GM21360 (cell line): ENCODE results near the gene ATF1.
"Not testable (repeated sequence)": the region's sequence is repeated elsewhere in the genome, so short reads cannot be mapped to it uniquely, and the experiment has no call there.

Experiments
- ATAC-seq: cut with Tn5 transposase; IDR thresholded peaks from one replicate; pipeline ENCODE4 v1.9.1; 2021; ENCODE audit warnings: mild to moderate bottlenecking, moderate library complexity; ENCODE audit not compliant: unreplicated experiment

ATF1 gene

DNA sequence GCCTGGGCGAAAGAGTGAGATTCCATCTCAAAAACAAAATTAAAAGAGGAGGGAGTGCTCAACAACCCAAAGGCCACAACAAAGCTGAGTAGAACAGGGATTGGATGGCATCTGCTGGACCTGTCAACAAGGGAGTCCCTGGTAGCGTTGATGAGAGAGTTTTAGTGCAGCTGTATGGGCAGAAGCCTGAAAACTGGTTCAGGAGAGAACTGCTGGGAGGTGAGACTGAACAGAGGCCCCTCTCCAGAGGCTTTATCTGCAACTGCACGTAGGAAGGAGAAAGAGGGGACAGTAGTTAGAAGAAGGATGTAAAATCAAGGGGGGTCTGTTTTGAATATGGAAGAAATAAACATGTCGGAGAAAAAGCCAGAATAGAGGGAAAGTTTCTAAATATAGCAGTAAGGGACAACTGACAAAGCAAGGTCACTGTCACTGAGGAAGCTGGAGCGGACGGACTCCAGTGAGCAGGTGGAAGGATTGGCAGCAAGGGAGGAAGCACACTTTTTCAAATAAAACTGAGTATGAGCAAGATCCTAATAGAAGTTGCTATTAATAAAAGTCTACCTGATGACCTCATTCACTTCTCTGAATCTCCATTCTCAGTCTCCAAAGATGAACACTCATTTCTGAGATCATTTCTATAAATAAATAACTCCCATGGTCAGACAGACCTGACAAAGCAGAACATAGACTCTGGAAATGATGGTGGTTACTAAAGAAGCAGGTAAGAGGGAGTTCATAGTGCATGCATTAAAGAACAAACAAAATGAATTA lies 11.8 kb upstream of the ATF1 start:
- ATAC-seq, result no peak

DNA sequence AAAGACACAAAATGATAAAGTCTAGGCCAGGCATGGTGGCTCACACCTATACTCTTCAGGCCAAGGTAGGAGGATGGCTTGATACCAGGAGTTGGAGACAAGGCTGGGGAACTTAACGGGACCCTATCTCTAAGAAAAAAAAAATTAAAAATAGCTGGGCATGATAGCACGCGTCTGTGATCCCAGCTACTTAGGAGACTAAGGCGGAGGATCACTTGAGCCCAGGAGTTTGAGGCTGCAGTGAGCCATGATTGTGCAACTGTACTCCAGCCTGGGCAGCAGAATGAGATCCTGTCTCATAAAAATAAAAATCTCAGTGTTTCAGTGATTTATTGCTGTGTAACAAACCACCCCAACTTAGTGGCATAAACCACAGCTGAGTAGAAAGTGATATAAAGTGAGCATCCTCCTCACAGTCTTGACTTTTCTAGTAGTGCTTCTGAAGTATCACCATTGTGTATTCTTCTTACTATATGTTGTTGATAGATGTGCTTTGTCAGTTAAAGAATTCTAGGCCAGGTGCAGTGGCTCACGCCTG lies 10.6 kb upstream of the ATF1 start:
- ATAC-seq, result no peak

DNA sequence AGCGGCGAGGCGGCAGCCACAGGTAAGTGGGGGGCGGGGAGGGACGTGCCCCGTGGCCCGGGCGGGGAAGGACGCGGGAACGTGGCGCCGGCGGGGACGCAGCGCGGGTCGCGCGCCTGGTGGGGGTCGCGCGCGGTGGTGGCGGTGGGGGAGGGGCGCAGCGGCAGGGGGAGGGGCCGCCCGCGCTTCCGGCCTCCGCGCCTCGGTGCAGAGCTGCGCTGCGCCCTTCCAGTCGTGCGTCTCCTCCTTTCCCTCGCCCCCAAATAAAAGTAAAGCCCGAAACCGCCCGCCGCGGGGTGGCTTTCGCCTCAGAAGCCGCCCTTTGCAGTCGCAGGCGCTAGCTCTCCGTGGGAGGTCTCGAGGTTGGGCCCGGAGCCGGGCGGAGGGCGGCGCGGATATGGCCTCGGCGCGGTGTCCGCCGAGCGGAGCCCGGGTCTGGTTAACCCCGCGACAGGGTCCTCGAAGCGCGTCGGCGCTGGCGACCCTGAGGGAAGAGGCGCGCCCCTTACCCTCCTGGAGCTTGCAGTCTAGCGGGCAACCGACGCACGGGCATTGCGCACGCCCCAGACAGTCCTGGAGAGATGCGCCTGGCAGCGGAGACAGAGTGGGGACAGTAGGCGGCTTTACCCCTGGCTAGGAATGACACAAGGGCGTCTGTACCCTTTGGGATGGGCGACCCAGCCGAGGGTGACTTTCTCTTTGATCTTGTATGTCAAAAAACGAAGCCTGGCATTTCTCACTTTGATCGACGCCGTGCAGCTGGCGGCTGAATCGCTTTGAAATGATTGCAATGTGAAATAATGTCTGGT lies 589 bp downstream of the ATF1 start:
- peak; percentile 39 for ATAC-seq

DNA sequence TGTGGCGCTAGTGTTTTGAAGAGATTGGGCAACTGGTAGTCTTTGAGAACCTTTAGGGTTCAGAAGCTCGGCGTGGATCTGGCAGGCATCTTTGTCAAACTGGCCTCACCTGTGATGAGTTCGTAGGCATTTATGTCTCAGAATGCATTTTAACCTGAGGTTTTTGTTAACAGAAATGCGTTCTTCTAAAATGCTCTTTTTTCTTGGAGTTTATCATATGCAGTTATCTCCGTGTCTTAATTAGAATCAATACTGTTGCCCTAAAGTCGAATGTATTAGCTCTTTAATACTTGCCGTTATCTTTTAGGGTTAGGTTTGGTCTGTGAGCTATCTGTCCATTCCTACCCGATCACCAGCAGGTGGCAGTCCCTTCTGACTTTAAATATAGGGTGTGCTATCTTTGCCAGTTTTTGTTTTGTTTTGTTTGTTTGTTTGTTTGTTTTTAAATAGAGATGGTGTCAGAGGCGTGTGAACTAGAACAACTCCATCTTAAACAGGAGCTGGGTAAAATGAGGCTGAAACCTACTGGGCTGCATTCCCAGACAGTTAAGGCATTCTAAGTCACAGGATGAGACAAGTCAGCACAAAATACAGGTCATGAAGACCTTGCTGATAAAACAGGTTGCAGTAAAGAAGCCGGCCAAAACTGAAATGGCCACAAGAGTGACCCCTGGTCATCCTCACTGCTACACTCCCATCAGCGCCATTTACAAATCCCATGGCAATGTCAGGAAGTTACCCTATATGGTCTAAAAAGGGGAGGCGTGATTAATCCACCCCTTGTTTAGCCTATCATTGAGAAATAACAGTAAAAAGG lies 1.4 kb downstream of the ATF1 start:
- ATAC-seq, result peak; percentile 26

DNA sequence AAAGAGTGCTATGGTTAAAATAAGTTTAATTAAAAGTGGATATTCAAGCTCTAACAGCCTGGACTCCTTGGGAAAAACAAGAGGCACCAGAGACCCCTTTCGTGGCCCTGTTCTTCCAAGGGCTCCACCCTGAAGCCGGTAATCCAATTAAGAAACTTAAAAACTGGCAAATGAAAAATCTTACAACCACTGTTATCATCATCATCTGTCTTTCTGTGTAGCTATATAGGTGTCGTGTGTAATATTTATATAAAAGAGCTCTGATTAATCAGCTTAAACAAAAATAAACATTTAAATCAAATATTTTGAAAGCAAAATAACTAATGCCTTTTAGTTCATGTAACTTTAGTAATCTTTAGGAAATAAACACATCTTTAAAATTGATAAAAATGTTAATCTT lies 4.5 kb downstream of the ATF1 start:
- ATAC-seq, result no peak

DNA sequence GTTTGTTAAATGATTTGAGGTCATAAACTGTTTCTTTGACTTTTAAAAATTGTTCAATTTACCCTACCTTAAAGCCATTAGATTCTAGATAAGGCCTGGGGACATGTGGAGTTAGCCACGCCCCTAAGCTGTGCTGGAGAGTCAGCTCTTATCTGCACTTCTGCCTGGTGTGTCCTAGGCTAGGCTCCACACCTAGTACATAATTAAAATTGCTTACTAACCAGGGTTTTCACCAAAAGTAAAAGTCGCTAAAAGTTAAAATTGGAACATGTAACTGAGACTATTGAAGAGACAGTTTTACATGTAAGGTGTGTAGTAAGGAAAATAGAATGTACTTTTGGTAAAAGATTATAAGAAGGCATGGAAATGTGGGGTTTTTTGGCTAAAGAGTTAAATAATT lies 4.9 kb downstream of the ATF1 start:
- not testable (repeated sequence) for ATAC-seq

DNA sequence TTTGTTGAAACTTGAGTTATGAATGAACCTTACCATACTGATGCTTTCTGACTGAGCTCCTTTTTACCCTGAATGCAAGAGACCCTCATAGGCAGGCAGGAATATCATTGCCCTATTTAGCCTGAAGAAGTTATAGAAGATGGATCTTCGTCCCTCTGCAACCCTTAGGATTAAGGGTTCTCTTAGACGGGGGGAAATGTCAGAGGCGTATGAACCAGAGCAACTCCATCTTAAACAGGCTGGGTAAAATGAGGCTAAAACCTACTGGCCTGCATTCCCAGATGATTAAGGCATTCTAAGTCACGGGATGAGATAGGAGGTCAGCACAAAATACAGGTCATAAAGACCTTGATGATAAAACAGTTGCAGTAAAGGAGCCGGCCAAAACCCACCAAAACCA lies 7.5 kb downstream of the ATF1 start:
- ATAC-seq, result no peak

DNA sequence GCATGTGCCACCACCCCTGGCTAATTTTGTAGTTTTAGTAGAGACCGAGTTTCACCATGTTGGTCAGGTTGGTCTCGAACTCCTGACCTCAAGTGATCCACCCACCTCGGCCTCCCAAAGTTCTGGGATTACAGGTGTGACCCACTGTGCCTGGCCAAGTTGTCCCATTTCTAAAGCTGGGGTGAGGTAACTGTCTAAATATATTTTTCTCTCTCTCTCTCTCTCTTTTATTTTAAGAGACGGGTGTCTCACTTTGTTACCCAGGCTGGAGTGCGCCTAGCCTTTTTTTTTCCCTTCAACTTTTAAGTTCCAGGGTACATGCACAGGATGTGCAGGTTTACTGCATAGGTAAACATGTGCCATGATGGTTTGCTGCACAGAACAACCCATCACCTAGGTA lies 8.6 kb downstream of the ATF1 start:
- ATAC-seq, result no peak

DNA sequence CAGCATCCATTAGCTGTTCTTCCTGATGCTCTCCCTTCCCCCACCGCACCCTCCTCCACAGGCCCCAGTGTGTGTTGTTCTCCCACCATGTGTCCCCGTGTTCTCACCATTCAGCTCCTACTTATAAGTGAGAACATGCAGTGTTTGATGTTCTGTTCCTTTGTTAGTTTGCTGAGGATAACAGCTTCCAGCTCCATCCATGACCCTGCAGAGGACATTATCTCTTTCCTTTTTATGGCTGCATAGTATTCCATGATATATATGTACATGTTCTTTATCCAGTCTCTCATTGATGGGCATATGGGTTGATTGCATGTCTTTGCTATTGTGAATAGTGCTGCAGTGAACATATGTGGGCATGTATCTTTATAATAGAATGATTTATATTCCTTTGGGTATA lies 9.0 kb downstream of the ATF1 start:
- ATAC-seq, result no peak

DNA sequence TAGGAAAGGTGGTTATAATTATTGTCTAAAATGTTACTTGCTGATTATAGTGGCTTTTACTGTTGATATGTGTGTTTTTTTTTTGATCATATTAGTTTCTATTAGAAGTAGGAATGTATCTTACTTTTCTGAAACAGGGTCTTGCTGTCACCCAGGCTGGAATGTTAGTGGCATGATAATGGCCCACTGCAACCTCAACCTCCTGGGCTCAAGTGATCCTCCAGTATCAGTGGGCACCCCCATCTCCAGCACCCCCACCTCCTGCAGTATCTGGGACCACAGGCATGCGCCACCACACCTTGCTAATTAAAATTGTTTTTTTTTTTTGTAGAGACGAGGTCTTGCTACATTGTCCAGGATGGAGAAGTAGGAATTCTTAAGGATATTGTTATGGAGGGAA lies 11.3 kb downstream of the ATF1 start:
- ATAC-seq, result no peak

DNA sequence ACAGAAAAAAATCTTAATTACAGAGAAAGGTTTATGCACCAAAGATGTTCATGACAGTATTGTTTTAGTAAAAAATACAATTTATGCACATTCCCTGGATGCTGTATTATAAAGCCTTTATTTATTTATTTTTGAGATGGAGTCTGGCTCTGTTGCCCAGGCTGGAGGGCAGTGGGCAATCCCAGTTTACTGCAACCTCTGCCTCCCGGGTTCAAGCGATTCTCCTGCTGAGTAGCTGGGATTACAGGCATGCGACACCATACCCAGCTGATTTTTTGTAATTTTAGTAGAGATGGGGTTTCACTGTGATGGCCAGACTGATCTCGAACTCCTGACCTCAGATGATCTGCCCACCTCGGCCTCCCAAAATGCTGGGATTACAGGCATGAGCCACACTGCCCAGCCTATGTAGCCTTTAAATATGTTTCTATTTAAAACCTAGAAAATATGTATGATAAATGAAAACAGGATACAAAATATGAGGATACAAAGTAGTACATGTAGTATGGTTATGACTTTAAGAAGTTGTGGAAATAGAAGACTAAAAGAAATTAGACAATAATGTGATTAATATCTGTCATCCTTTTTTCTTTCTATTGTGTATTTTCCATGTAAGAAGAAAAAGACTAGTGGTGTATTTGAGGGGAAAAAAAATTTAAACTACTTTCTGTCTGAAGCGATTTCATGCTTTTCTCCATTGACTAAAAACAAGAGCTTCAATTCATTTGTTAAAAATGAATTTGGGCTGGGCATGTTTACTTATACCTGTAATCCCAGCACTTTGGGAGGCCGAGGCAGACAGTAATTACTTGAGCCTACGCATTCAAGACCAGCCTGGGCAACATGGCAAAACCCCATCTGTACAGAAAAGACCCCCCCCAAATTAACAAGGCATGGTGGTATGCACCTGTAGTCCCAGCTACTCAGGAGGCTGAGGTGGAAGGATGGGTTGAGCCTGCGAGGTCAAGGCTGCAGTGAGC lies 13.1 kb downstream of the ATF1 start:
- no peak for ATAC-seq

DNA sequence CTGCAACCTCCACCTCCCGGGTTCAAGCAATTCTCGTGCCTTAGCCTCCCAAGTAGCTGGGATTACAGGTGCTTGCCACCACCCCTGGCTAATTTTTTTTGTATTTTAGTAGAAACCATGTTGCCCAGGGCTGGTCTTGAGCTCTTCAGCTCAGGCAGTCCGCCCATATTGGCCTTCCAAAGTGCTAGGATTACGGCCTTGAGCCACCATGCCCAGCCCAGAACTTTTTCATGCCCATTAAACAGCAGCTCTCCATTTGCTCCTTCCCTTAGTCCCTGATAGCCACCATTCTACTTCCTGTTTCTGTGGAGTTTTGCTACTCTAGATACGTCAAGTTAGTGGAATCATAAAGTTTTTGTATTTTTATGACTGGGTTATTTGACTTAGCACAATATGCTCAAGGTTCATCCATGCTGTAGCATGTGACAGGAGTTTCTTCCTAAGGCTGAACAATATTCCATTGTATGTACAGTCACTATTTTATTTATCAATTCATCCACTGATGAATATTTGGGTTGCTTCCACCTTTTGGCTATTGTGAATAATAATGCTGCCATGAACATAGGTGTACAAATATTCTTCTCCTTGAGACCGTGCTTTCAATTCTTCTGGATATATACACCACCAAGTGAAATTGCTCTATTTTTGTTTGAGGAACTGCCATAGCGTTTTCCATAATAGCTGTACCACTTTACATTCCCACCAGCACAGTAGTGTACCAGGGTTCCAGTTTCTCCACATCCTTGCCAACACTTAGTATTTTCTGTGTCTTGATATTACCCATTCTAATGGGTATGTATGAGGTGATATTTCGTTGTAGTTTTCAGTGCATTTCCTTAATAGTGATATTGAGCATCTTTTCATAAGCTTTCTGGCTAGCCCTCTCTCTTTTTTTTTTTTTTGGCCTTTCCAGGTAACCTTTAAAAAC lies 15.0 kb downstream of the ATF1 start:
- ATAC-seq, result no peak

DNA sequence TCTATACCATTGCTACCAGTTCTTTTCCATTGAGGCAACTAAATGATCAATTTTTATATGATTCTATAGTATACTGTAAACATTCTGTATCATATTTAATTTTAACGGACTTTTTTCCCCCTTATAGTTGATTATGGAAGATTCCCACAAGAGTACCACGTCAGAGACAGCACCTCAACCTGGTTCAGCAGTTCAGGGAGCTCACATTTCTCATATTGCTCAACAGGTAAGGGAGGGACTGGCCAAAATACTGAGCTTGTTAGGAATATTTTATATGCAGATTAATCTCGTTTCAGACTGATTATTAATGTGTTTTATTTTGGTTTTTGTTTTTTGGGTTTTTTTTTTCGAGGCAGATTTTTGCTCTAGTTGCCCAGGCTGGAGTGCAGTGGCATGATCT lies 16.1 kb downstream of the ATF1 start:
- ATAC-seq, result no peak

DNA sequence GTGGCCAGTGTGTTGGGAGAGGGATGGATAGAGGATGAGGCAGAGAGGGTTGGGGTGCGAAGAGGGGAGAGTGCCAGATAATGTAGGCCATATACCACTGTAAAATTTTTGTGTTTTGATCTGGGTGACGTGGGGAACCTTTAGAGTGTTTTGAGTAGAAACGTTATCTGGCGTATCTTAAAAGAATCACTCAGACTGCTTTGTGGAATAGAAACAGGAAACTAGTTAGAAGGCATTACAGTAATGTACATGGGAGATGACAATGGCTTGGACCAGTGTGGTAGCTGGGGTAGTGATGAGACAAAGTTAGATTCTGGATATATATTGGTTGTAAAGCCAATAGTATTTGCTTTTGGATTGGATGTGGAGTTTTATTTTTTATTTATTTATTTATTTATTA lies 20.6 kb downstream of the ATF1 start:
- ATAC-seq, result no peak

DNA sequence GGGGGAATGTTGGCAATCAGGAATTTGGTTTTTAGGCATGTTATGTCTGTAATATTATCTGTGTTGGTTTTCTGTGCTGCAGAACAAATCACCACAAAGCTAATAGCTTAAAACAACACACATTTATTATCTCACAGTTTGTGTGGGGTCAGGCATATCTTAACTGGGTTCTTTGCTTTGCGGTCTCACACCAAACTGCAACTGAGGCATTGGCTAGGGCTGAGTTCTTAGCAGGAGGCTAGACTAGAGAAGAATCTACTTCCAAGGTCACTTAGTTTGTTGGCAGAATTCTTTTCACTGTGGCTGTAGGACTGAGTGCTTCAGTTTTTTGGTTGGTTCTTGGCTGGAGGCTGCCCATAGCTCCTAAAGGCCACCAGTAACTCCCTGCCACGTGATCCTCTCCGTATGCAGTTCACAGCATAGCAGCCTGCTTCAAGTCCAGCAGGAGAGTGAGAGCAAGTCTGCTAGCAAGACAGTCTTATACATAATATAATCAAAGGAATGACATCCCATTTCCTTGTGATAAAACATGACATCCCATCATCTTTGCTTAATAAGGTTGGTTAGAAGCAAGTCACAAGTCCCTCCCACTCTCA lies 21.6 kb downstream of the ATF1 start:
- ATAC-seq, result no peak

DNA sequence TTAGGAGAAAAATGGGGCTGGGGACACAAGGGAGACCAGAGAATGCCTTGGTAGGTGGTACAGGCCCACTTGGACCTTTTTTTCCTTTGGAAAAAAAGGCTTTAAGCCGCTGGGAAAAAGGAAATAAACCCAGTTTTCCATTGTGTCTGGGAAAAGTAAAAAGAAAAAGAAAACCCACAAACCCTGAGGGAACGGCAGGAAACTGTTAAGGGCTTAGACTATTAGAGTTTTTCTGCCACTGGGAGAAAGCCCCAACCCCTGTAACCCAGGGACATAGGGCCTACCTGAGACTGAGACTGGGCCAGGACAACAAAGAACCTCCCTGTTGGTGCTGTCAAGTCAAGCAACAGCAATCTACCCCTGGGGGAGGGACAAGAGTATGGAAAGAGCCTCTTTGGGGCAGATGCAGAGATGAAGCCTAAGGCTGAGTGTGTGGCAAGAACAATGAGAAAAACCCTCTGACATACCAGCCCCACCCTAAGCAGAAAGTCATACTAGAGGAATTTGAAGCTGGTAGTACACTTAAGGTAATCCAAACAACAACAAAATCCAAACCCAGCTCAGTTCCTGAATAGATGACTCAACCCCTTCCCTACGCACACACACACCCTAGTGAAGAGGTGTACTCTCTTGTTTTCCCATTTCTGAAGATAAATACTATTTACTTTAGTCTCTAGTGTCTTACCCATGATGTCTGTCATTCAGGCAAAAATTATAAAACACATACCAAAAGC lies 22.8 kb downstream of the ATF1 start:
- ATAC-seq, result no peak

DNA sequence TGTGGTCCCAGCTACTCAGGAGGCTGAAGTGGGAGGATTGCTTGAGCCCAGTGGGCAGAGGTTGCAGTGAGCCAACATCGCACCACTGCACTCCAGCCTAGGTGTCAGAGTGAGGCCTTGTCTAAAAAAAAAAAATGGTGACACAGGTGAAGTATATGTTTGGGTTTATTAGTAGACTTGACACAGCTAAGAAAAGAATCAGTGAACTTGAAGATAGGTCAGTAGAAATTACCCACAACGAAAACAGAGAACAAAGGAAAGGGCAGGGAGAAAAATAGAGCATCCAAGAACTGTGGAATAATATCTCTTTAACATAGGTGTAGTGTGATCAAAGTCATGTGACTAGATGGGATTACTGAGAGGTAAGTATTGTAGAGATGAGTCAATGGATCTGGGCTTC lies 23.7 kb downstream of the ATF1 start:
- no peak for ATAC-seq

DNA sequence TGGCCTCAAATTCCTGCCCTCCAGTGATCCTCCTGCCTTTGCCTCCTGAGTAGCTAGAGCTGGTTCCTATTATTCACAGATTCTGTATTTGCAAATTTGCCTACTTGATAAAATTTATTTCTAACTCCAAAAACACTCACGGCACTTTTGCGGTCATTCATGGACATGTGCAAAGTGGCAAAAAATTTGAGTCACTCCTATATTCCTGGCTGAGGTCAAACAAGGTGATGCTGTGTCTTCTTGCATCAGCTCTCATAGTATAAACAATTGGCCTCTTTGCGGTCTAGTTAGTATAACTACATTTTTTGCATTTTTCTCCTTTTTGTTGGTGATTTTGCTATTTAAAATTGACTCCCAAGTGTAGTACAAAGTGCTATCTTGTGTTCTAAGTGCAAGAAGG lies 24.7 kb downstream of the ATF1 start:
- ATAC-seq, result no peak
